Endothelial cell of umbilical vein (primary cell): ENCODE data around the gene AMN. TPM values are rescaled to one million over a fixed set of nuclear protein-coding genes. Genes with fewer than 3 reads are reported as not detected.

Experiments
- BruUV-seq: library from RNA; stranded (reverse); fragments of 400-500 nt; replicated peaks from 2 replicates; lab custom pipeline; 2021; lab: Mats Ljungman, UMichigan
- CTCF ChIA-PET: fragments of 300-600, 350-600 bp; sonication (Branson Sonifier 250); formaldehyde crosslinking; loops from one replicate; lab custom pipeline; 2021; ENCODE audit warnings: antibody characterized with exemption, inconsistent platforms; lab: Charles Lee
- POLR2A ChIA-PET: fragments of 300-600, 350-600 bp; sonication (Branson Sonifier 250); formaldehyde crosslinking; loops from one replicate; lab custom pipeline; 2021; ENCODE audit warnings: antibody characterized with exemption, inconsistent platforms; lab: Charles Lee
- DNase-seq: peaks from one replicate; pipeline ENCODE4 v3.0.0-alpha.2; 2011; ENCODE audit warnings: low read depth, low spot score
- FAIRE-seq: peaks from 2 replicates; lab custom pipeline; 2011; peaks lifted over from hg19 to GRCh38; lab: Jason Lieb, UNC
- H2AFZ ChIP-seq: 2 replicates; pipeline ENCODE4 v1.6.0; 2012; ENCODE audit warnings: low read depth, low read length, control low read depth, inconsistent platforms
- H3K27ac ChIP-seq: 2 replicates; pipeline ENCODE4 v1.5.1; 2011; ENCODE audit warnings: low read depth, mild to moderate bottlenecking, control low read depth, low read length, moderate library complexity; ENCODE audit not compliant: insufficient read depth
- H3K27me3 ChIP-seq, 2 experiments: 2 replicates each; pipeline versions ENCODE4 v1.6.0 to v1.6.1; 2011; ENCODE audit warnings: low read length in 2 of 2, mixed read lengths in 1 of 2; ENCODE audit not compliant: control insufficient read depth in 2 of 2, insufficient read depth in 2 of 2
- H3K36me3 ChIP-seq, 2 experiments: 2 replicates in 1 of 2; 3 replicates in 1 of 2; pipeline ENCODE4 v1.5.1; 2011; ENCODE audit warnings: low read length in 2 of 2, mild to moderate bottlenecking in 1 of 2, moderate library complexity in 1 of 2; ENCODE audit not compliant: control insufficient read depth in 2 of 2, insufficient read depth in 2 of 2; ENCODE audit errors: extremely low read depth in 1 of 2
- H3K4me1 ChIP-seq: 3 replicates; pipeline ENCODE4 v1.5.1; 2011; ENCODE audit warnings: mild to moderate bottlenecking, low read length; ENCODE audit not compliant: control insufficient read depth, insufficient read depth; ENCODE audit errors: extremely low read depth
- H3K4me2 ChIP-seq: 2 replicates; pipeline ENCODE4 v1.6.1; 2011; ENCODE audit warnings: low read length, control low read depth, mixed read lengths; ENCODE audit not compliant: insufficient read depth
- H3K4me3 ChIP-seq, 3 experiments: fragments of 200-600 bp in 1 of 3; sonication (generic), shearing (Covaris generic) in 1 of 3; replicated peaks in 1 of 3; 2 replicates each; pipeline ENCODE4 v1.5.1; 2011 to 2016; ENCODE audit warnings: control low read depth in 3 of 3, low read length in 3 of 3, mild to moderate bottlenecking in 2 of 3, inconsistent platforms in 1 of 3, low read depth in 1 of 3, moderate library complexity in 1 of 3; ENCODE audit not compliant: insufficient read depth in 1 of 3
- H3K79me2 ChIP-seq: 2 replicates; pipeline ENCODE4 v1.6.0; 2012; ENCODE audit warnings: low read length, inconsistent platforms; ENCODE audit not compliant: control insufficient read depth, insufficient read depth
- H3K9ac ChIP-seq: replicated peaks from 2 replicates; pipeline ENCODE3; 2011; ENCODE audit warnings: low read length, control low read depth; ENCODE audit not compliant: insufficient read depth; ENCODE audit errors: extremely low read depth
- H3K9me1 ChIP-seq: replicated peaks from 3 replicates; pipeline ENCODE4 v1.6.0; 2011; ENCODE audit warnings: mild to moderate bottlenecking, low read length; ENCODE audit not compliant: control insufficient read depth, insufficient read depth; ENCODE audit errors: extremely low read depth
- H3K9me3 ChIP-seq: replicated peaks from 2 replicates; pipeline ENCODE4 v1.5.1; 2012; ENCODE audit warnings: low read length, inconsistent platforms; ENCODE audit not compliant: control insufficient read depth, insufficient read depth
- H4K20me1 ChIP-seq: replicated peaks from 2 replicates; pipeline ENCODE3; 2011; ENCODE audit warnings: mild to moderate bottlenecking, low read length; ENCODE audit not compliant: control insufficient read depth, insufficient read depth; ENCODE audit errors: extremely low read depth
- CTCF ChIP-seq, 2 donors: IDR thresholded peaks; 1 replicate in 1 of 2; 2 replicates in 1 of 2; pipeline ENCODE4 v1.5.1; 2011; ENCODE audit warnings: low read length in 2 of 2, mild to moderate bottlenecking in 2 of 2, moderate library complexity in 2 of 2, control low read depth in 1 of 2, inconsistent platforms in 1 of 2, low read depth in 1 of 2; ENCODE audit not compliant: insufficient read depth in 1 of 2; ENCODE audit errors: extremely low read depth in 1 of 2
- EZH2 ChIP-seq: IDR thresholded peaks from 2 replicates; pipeline ENCODE4 v1.6.1; 2012; ENCODE audit warnings: borderline replicate concordance, low read depth, mild to moderate bottlenecking, moderate library complexity, low read length, inconsistent platforms; ENCODE audit not compliant: severe bottlenecking
- FOS ChIP-seq: IDR thresholded peaks from 2 replicates; pipeline ENCODE4 v1.6.1; 2011; ENCODE audit warnings: mild to moderate bottlenecking, low read length, moderate library complexity, borderline replicate concordance; ENCODE audit not compliant: insufficient read depth
- GATA2 ChIP-seq: IDR thresholded peaks from 2 replicates; pipeline ENCODE4 v1.7.0; 2011; ENCODE audit warnings: low read depth, mild to moderate bottlenecking, moderate library complexity, mixed read lengths, low read length; ENCODE audit not compliant: insufficient read length, insufficient read depth
- JUN ChIP-seq: IDR thresholded peaks from 2 replicates; pipeline ENCODE4 v1.6.1; 2011; ENCODE audit warnings: borderline replicate concordance, low read depth; ENCODE audit not compliant: insufficient read length, insufficient read depth
- MAX ChIP-seq: IDR thresholded peaks from 2 replicates; pipeline ENCODE4 v1.6.1; 2011; ENCODE audit not compliant: insufficient read depth, insufficient read length
- MYC ChIP-seq: IDR thresholded peaks from one replicate; pipeline ENCODE4 v1.6.1; 2011; ENCODE audit warnings: mild to moderate bottlenecking, low read depth, low read length
- POLR2A ChIP-seq: IDR thresholded peaks from 2 replicates; pipeline ENCODE4 v1.6.1; 2012; ENCODE audit warnings: low read depth, mild to moderate bottlenecking, control low read depth, low read length
- POLR2AphosphoS5 ChIP-seq: IDR thresholded peaks from 2 replicates; pipeline ENCODE4 v1.6.1; 2012; ENCODE audit warnings: low read depth, mild to moderate bottlenecking, control low read depth, low read length, moderate library complexity; ENCODE audit not compliant: insufficient read depth
- dilution Hi-C: fragments of 300-500 bp; cut with MboI; formaldehyde crosslinking; loops from one replicate; pipeline ENCODE4 v1.15.0; 2019; ENCODE audit warnings: low sequenced_read_pairs; ENCODE audit not compliant: extremely low pct_ligation_motif_present
- intact Hi-C: fragments of 100-400 bp; cut with micrococcal nuclease; formaldehyde crosslinking; loops from one replicate; pipeline ENCODE4 v1.10.0; 2022
- polyA plus RNA-seq, 4 experiments: library from polyadenylated mRNA; depleted of rRNA in 3 of 4; stranded (reverse) in 3 of 4; unstranded in 1 of 4; fragments of >200 nt; gene quantifications; 2 replicates each; pipeline versions ENCODE4 v1.2.1 to v1.2.3, GENCODE V29; 2011 to 2012; ENCODE audit warnings: missing spikeins in 1 of 4
- total RNA-seq: library from RNA; stranded (reverse); gene quantifications from 2 replicates; pipeline ENCODE4 v1.2.3, GENCODE V29; 2021

Gene AMN
- total and polyA plus RNA-seq, 2 donors (not counting 3 experiments of a cell fraction or from before 2014, with no cell fraction given) = 0.03 TPM; not detected in 1

GRCh38 chr14:102889615-102890014 is 32.8 kb upstream of the AMN start:
- Histone ChIP-seq H3K4me3 (no peak overlapping the region), H3K27me3 (no peaks in the 10 kb centered on the region), H4K20me1 (no peaks in the 10 kb centered on the region), H3K79me2 (no peaks in the 10 kb centered on the region), H3K4me2 (no peak overlapping the region), H3K4me1 (no peaks in the 10 kb centered on the region), H2AFZ (no peak overlapping the region), H3K36me3 (peaks cover 0 to 5% of the 10 kb centered on the region in 2 experiments), H3K27ac (no peak overlapping the region), H3K9me1 (no peaks in the 10 kb centered on the region), H3K9ac (no peak overlapping the region), H3K9me3 (no peaks in the 10 kb centered on the region)
- DNase-seq (no peak), FAIRE-seq (no peak)
- ChIA-PET POLR2A (no interaction called here), CTCF (no interaction called here)
- intact Hi-C loops = no loop called here
- dilution Hi-C loops = no loop called here
- TF ChIP-seq JUN = no peak
- TF ChIP-seq MYC = no peak
- TF ChIP-seq GATA2 = no peak
- TF ChIP-seq FOS = no peak
- TF ChIP-seq EZH2 = no peak
- TF ChIP-seq POLR2A = no peak
- BruUV-seq = no TSS peak

DNA sequence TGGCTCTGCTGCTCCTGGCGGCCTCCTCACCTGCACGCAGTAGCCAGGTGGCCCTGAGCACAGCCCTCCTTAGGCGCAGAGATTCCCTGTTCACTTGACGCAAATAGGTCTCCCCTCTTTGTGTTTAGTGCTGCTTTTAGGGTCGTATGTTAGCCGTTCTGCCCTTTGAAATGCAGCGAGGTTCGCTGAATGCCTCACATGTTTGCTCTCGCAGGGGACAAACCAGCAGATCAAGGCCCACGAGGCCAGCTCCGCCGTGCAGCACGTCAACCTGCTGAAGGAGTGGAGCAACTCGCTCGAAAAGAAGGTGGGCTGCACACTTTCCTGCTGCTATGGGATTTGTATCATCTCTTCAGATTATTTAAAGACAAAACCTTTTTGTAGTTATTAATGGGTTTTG is 31.4 kb upstream of the AMN start:
- FAIRE-seq (no peak), DNase-seq (no peak)
- intact Hi-C loops (no loop called here), dilution Hi-C loops (no loop called here)
- Histone ChIP-seq H3K9ac (no peak overlapping the region), H3K9me1 (no peaks in the 10 kb centered on the region), H3K4me3 (no peak overlapping the region), H3K9me3 (no peaks in the 10 kb centered on the region), H3K79me2 (no peaks in the 10 kb centered on the region), H3K27me3 (no peaks in the 10 kb centered on the region), H3K27ac (no peak overlapping the region), H4K20me1 (no peaks in the 10 kb centered on the region), H3K4me2 (no peak overlapping the region), H3K36me3 (peaks cover 0 to 5% of the 10 kb centered on the region in 2 experiments), H3K4me1 (no peaks in the 10 kb centered on the region), H2AFZ (no peak overlapping the region)
- TF ChIP-seq GATA2 (no peak), MYC (no peak), EZH2 (no peak), JUN (no peak), CTCF (IDR thresholded peaks at IDR 0.05; ENCODE audit: extremely low read depth in 1 of 2, insufficient read depth in 1 of 2, low read depth in 1 of 2, low read length in 2 of 2) (no peak), POLR2A (no peak), FOS (no peak), POLR2AphosphoS5 (no peak), MAX (no peak)
- CTCF ChIA-PET = interaction anchor here (1.4 kb wide), 1 partner anchor 197 kb away, joined by 4 read pairs; no protein-coding TSS in a partner anchor
- POLR2A ChIA-PET = no interaction called here
- no TSS peak for BruUV-seq
